Ureter (tissue), 1 donor: ENCODE data around the gene PHKG1. TPM values are rescaled to one million over a fixed set of nuclear protein-coding genes. Genes with fewer than 3 reads are reported as not detected.
"Not testable (repeated sequence)": the region's sequence is repeated elsewhere in the genome, so short reads cannot be mapped to it uniquely, and the experiment has no call there.

Experiments
- DNase-seq: peaks from one replicate; pipeline ENCODE4 v3.0.0-alpha.2; 2020; ENCODE audit warnings: low spot score
- total RNA-seq: library from RNA; stranded (reverse); gene quantifications from one replicate; pipeline ENCODE4 v1.2.4, GENCODE V29; 2023
- donor health status: DM: yes; HTN: yes; CAD: no.

Gene PHKG1
- 3.1 TPM for total RNA-seq

DNA sequence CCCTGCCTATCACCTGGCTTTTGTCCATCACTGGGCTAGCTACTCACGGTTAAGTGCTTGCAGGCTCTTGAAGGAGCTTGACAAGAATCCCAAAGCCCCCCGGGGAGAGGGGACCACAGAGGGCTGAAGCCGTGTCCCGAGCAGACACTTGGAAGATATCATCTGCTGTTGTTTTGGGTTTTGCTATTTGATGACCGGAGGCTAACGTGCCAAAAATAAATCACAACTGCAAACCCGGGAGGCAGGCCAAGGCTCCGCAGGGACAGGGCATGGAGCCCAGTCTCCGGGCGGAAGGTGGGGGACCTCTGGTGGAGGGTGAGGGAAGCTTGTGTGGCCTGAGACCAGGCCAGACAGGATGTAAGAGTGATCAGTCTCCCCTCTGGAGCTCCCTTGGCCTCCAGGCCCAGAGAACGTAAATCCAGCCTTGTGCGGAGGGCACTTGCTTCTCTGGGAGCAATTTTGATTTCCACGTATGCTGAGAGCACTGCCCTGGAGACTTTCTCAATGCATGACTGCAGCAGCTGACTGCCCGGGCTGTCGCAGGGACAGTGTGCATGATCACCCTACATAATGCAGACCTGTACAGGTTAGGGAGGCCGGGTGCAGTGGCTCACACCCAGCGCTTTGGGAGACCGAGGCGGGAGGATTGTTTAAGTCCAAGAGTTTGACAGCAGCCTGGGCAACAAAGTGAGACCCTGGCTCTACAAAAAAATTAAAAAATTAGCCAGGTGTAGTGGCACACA lies at the start of gene PHKG1:
Gene PHKG1 (minus strand): TSS at position 164 of the 743 bp plus-strand sequence. CDS start 4,011 bp downstream, outside the sequence.
- peak; percentile 89 for DNase-seq

DNA sequence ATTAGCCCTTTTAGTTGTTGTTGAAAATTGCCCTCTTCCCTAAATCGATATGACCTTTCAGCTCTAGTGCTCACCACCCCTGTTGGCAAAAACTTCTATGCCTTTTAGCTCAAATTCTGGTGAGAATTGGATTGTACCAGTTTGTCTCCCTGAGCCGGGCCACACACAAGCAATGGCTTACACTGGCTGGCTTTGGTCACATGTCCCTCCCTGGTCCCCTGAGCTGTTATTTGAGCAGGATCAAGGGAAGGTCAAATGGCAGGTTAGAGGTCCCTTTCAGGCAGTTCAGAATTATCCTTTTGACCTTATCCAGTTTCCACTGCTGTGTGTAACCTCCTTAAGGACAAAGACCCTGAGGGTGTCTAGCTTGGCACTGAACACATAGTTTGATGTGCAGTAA lies 38.3 kb upstream of the PHKG1 start:
- DNase-seq = not testable (repeated sequence)

DNA sequence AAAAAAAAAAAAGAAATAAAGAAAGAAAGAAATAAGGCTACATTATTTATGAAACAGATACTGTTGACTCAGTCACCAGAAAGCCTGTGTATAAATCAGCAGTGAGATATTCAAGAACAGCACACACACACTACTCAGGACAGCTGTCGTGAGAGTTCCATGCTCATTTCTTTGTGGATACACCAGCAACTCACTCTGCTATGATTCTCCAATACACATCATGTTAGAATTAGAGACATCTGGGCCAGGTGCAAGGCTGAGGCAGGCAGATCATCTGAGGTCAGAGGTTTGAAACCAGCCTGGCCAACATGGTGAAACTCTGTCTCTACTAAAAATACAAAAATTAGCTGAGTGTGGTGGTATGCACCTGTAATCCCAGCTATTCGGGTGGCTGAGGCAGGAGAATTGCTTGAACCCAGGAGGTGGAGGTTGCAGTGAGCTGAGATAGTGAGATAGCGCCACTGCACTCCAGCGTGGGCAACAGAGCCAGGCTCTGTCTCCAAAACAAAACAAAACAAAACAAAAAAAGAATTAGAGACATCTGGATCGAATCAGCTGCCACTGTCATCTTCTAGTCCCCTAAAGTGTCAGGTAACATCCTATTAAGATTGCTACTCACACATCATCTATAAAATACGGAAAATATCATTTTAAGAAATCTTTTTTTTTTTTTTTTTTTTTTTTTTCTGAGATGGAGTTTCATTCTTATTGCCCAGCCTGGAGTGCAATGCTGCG lies 34.7 kb upstream of the PHKG1 start:
- no peak for DNase-seq

DNA sequence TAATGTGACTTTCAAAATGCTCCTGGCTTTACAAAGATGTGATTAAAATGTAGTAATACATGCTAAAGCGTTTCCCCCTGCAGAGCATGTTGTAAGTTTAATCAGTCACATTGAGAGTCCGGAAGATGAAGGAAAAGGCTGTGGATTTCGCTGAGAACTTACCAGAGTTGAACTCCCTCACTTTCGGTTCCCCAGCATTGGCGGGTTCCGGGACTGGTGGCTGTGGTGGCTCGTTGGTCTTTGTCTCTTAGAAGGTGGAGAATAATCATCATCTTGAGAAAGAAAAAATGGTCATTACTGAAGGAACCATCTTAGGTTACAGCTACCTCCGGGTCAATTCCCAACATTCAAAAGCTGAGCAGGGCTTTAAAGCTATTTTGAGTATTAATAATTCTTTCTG lies 33.1 kb upstream of the PHKG1 start:
- DNase-seq = no peak

DNA sequence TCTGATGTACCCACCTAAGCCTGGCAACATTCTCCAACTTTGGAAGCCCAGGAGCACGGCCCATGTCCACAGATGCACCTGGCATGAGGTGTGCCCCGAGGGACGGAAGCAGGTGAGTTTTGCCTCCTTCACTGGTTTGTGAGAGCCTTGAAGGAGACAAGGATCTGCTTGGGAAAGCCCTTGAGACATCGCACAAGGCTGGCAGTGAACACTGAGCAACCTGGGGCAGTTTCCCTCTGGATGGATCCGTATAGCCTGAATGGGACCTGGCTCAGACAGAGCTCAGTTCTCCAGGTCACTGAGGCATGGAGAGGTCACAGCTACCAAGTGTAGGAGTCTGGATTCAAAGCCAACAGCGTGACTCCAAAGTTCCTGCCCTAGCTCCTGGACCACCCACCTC lies 32.2 kb upstream of the PHKG1 start:
- no peak for DNase-seq

DNA sequence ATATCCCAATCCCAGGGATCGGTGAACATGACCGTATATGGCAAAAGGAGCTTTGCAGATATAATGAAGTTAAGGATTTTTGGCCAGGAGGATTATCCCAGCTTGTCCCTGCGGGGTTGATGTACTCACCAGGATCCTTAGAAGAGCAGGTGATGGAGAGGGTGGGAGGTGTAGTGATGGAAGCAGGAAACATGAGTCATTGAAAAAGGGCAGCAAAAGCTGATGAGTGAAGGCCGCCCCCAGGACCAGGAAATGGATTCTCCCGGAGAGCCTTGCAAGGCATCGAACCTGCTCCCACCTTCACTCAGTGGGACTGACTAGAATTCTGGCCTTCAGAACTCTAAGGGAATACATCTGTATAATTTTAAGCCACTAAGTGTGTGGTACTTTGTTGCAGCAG lies 28.7 kb upstream of the PHKG1 start:
- DNase-seq = no peak

DNA sequence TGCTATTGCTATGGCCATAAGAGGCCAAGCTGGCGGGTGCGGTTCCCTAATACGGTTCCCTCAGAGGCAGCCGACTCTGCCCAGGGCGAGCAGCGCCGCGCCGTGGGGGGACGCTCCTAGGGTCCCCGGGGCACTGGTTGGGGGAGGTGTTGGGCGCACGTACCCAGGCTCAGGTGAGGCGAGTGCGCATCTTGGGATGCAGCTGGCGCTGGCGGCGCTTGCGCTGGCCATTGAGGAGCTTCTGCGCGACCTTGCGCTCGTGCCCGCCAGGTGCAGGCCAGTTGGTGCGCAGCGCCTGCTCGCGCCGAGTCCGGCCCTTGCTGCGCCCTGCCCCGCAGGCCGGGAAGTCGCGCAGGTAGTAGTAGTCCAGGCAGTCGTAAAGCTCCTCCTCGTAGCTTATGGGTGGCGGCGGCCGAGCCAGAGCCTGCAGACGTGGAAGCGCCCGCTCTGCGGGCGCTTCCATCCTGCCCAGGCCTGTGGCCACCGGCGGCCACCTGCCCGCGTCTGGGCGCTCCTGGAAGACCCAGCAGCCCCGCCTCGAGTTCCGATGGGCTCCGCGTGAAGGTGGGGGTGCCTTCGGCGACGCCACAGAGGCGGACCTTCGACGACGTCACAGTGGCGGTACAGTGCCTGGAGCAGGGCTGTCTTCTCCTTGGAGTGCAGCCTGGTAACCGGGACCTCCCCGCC lies 23.2 kb upstream of the PHKG1 start, which contains the start of gene NUPR2:
Gene NUPR2 (minus strand): TSS at position 566 of the 687 bp plus-strand sequence. CDS start 103 bp downstream, at position 463.
- DNase-seq = no peak

DNA sequence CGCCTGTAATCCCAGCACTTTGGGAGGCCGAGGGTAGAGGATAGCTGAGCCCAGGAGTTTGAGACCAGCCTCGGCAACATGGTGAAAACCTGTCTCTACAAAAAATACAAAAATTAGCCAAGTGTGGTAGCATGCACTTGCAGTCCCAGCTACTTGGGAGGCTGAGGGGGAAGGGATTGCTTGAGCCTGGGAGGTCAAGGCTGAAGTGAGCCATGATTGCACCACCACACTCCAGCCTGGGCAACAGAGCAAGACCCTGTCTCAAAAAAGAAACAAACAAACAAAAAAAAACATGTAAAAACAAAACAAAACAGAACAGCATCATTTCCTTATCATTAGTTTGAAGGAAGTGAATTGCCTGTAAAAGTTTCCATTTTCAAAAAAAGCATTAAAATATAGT lies 19.5 kb upstream of the PHKG1 start:
- DNase-seq = not testable (repeated sequence)

DNA sequence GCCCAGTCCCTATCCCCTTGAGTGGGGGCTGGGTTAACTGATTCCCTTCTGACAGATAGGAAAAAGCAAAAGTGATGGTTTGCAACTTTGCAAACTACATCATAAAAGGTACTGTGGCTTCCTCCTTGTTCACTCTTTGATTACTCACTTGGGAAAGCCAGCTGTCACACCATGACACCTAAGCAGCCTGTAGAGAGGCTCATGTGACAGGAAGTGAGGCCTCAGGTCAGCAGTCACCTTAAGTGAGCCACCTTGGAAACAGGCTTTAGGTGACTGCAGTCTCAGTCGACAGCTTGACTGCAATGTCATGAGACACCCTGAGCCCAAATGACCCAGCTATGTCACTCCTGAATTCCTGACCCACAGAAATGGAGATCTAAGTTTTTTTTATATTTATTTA lies 17.9 kb upstream of the PHKG1 start:
- DNase-seq = no peak

DNA sequence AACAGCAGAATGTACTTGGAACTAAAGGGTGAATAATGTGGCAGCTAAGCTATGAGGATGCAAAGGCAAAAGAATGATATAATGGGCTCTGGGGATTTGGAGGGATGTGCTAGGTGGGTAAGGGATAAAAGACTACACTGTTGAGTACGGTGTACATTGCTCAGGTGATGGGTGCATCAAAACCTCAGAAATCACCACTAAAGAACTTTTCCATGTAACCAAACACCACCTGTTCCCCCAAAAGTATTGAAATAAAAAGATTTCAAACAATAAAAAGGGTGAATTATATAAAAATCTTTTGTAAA lies 15.2 kb upstream of the PHKG1 start:
- DNase-seq = no peak

DNA sequence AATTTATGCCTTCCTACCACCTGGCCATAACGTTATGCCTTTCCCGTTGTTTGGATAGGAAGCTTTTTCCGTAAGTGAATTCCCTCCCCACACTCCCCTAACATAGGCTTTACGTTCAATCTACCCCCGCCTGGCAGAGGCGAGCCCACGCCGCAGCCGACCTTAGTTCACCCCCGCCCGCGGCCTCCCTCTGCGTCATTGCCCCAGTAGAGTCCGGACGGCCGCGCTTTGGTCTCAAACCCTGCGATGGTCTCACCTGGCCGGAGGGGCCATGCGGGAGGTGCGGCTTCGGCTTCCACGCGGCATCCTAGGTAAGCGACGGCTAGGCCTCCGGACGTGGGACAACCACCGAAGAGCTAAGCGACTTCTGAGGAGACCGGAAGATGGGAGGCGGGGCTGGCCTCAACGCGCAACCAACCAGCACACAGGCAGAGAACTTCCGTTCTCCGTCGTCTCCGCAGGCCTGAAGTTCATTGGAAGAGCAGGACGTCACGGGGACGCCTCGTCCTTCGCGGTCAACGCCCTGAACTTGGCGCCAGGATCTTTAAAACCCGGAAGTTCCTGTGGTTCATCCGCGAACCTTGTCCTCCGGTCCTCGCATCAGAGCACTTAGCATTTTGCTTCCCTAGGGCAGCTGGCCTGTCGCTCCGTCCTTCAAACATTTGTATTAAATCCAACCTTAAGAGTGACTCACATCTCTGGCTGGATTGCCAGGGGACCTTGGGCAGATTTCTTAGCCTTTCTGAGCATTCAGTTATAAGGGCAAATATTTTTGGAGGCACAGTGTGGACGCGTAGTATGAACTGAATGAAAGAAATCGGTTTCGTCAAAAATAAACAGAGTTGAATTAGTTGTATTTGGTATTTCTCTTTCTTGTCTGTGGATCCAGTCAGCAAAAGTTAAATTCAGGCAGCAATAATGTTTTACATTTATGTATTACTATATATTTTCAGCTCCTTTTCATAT lies 13.6 kb upstream of the PHKG1 start, which contains the start of gene CHCHD2:
Gene CHCHD2 (minus strand): TSS at position 369 of the 966 bp plus-strand sequence. CDS start 63 bp downstream, at position 306.
- peak; percentile 98 for DNase-seq

DNA sequence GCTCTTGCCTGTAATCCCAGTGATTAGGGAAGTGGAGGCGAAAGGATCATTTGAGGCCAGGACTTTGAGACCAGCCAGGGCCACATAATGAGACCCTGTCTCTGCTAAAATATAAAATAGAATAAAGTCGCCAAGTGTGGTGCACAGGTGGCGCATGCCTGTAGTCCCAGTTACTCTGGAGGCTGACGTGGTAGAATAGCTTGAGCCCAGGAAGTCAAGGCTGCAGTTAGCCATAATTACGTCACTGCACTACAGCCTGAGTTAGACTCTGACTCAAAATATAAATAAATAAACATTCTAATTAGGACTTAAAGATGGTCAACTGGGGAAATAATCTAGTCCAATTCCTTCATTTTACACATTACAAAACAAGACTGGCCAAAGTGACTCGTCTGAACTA lies 12.8 kb upstream of the PHKG1 start:
- DNase-seq = no peak

DNA sequence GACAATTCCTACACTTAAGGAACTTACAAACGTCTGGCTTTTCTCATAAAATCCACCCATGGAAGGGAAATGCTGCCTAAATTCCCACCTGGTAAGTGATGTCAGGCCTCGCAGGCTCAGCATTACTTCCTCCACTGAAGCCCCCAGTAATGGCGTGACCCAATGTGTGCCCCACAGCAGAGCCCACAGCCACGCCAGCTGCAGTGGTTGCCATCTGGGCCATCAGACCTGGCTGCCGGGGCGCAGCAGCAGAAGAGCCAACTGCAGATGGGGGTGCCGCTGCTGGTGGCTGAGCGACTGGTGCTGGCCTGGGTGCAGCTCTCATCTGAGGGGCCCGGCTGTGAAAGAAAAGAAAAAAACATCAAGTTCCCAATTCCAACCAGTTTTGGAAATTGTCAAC lies 11.4 kb upstream of the PHKG1 start:
- not testable (repeated sequence) for DNase-seq

DNA sequence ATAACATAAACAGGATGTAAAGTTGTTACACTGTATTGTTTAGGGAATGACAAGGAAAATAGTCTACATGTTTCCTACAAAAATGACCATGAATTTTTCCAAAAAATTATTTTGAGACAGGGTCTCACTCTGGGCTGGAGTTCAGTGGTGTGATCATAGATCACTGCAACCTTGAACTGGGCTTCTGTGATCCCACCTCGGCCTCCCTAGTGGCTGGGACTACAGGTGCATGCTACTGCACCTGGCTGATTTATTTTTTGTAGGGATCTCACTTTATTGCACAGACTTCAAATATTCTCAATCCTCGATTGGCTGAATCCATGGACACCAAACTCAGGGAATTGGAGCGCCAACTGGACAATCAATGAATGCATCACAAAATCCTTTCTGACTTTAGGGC lies 6.9 kb upstream of the PHKG1 start:
- DNase-seq = no peak

DNA sequence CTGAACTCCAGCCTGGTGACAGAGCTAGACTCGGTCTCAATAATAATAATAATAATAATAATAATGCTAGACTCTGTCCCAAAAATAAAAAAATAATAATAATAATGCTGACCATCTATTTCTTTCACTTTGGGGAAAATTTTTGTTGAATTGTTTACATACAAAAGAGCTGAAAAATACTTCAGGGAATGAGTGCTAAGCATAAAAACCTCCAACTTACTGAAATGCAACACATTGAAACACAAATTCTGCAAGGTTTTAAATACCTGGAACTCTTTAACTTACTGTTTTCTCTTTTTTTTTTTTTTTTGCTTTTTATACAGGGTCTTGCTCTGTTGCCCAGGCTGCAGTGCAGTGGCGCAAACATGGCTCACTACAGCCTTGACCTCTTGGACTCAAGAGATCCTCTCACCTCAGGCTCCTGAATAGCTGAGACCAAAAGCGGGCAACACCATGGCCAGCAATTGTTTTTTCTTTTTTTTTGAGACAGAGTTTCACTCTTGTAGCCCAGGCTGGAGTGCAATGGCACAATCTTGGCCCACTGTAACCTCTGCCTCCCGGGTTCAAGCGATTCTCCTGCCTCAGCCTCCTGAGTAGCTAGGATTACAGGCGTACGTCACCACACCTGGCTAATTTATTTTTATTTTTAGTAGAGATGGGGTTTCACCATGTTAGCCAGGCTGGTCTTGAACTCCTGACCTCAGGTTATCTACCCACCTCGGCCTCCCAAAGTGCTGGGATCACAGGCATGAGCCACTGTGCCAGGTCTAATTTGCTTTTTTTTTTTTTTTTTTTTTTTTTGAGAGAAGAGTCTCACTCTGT lies 5.6 kb upstream of the PHKG1 start:
- DNase-seq = not testable (repeated sequence)

DNA sequence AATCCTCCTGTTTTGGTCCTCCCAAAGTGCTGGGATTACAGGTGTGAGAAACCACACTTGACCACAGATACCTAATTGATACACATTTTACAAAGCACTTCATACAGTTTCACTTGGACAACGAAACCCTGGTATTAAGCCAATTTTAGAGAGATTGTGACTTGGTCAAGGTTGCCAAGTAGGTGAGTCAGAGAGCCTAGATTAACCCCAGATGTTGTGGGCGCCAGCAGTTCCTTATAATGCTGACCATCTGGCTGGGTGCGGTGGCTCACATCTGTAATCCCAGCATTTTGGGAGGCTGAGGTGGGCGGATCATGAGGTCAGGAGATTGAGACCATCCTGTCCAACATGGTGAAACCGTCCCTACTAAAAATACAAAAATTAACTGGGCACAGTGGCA lies 4.9 kb upstream of the PHKG1 start:
- no peak for DNase-seq

DNA sequence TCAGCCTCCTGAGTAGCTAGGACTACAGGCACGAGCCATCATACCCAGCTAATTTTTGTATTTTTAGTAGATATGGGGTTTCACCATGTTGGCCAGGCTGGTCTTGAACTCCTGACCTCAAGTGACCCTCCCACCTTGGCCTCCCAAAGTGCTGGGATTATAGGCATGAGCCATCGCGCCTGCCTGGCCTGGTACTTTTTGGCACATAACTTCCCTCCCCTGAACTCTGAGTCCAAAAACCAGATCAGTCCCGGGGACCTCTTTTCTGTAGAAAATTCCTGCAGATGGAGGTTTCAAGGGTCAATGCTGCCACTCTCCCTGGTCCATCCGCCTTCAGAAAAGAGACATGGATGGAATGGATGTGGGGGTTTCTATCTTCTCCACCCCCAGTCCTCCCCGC lies 364 bp downstream of the PHKG1 start:
- not testable (repeated sequence) for DNase-seq

DNA sequence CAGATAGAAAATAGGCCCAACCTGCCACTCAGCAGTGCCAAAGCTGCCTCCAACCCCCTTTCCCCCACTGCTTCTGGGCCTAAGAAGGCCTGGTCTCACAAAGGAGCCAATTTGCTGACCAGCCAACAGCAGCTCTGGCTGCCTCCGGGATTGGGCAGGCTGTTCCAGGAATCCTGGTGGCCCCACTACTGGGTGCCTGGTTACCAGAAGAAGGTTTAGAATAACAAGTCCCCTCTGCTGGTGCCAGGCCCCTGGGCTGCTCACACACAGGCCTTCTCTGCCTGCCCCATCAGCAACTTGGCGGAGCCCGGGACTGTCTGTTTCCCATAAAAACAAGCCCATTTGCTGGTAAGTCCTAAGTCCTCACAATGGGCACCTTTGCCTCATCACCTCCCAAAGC lies 1.2 kb downstream of the PHKG1 start:
- no peak for DNase-seq

DNA sequence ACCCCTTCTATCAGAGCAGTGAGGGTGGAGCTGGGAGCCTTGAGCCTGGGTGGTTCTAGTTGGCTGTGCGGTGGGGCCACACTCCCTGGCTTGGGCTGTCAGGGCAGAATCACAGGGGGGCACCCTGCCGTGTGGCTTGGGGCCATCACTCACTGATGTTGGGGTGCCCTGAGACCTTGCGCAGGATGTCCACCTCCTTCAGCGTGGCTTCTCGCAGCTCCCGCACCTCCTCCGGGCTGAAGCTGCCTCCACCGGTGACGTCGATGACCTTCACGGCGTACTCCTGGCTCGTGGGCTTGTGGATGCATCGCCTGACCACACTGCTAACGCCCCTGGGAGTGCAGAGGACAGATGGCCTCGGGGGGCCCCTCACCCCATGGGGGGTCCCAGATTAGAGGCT lies 5.3 kb downstream of the PHKG1 start:
- no peak for DNase-seq

DNA sequence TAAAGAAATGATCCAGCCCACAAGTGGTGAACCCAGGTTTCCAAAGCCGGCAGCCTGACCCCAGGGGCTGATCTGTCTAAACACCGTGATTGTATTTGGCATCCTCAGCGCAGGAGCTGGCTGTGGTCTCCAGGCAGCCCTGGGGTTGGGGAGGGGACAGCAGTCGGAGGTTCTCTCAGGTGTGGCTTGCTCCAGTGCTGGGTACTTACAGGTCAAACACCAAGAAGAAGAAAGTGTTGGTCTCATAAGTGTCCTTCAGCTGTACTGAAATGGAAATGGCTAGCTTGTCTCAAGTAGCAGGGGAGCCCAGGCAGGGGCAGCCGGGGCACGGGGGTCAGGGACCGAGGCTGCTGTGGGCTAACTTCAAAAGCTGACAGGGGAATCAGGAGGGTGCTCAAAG lies 6.0 kb downstream of the PHKG1 start:
- DNase-seq = no peak
